HCT116 (cell line): Measurements from ENCODE around the gene EXOC6B. TPM values are rescaled to one million over a fixed set of nuclear protein-coding genes. Genes with fewer than 3 reads are reported as not detected.

ENCODE experiments used
- ATAC-seq: fragments of 200-7000 bp; cut with Tn5 transposase; 2 replicates; pipeline ENCODE4 v1.9.1; 2020; ENCODE audit warnings: mild to moderate bottlenecking, moderate library complexity
- BruUV-seq: library from RNA; stranded (reverse); fragments of 400-500 nt; replicated peaks from 2 replicates; lab custom pipeline; 2021; lab: Mats Ljungman, UMichigan
- CTCF ChIA-PET: fragments of 300-600 bp; sonication (Branson Sonifier 250); formaldehyde crosslinking; loops from one replicate; lab custom pipeline; 2021; ENCODE audit warnings: antibody characterized with exemption; lab: Charles Lee
- POLR2A ChIA-PET: fragments of 300-600, 350-600 bp; sonication (Branson Sonifier 250); formaldehyde crosslinking; loops from one replicate; lab custom pipeline; 2021; ENCODE audit warnings: antibody characterized with exemption; lab: Charles Lee
- RAD21 ChIA-PET, 2 experiments: fragments of 300-600 bp; sonication (Branson Sonifier 250); formaldehyde crosslinking; loops; one replicate each; lab custom pipeline; 2023; ENCODE audit warnings: low total read pairs in 2 of 2; ENCODE audit not compliant: uncharacterized antibody in 2 of 2, unreplicated experiment in 2 of 2, low non-redundant PET in 1 of 2; lab: Charles Lee
- DNase-seq: peaks from one replicate; pipeline ENCODE4 v3.0.0-alpha.2; 2010; ENCODE audit warnings: low read depth, low spot score
- H2AFZ ChIP-seq: fragments of 200-600 bp; shearing (Covaris generic), sonication (generic); 2 replicates; pipeline ENCODE4 v1.6.1; 2017; ENCODE audit warnings: low read depth, mixed run types, mixed read lengths, antibody characterized with exemption, low read length; ENCODE audit not compliant: poor library complexity, severe bottlenecking
- H3K27ac ChIP-seq: 2 replicates; pipeline ENCODE4 v1.5.1; 2012; ENCODE audit warnings: low read depth, low read length
- H3K27me3 ChIP-seq: fragments of 200-600 bp; sonication (generic); 2 replicates; pipeline ENCODE4 v1.6.1; 2016; ENCODE audit warnings: mixed run types, low read length, mixed read lengths; ENCODE audit not compliant: insufficient read depth
- H3K36me3 ChIP-seq, 2 experiments: fragments of 200-500 bp in 1 of 2; fragments of 200-600 bp in 1 of 2; sonication (Bioruptor generic) in 1 of 2; sonication (generic) in 1 of 2; 2 replicates each; pipeline versions ENCODE4 v1.5.1 to v1.6.1; 2014 to 2016; ENCODE audit warnings: low read length in 2 of 2, inconsistent platforms in 1 of 2, mixed read lengths in 1 of 2, mixed run types in 1 of 2; ENCODE audit not compliant: insufficient read depth in 2 of 2, control insufficient read depth in 1 of 2
- H3K4me1 ChIP-seq, 2 experiments: fragments of 200-600 bp in 1 of 2; sonication (generic) in 1 of 2; 2 replicates each; pipeline versions ENCODE4 v1.5.1 to v1.6.1; 2012 to 2017; ENCODE audit warnings: low read length in 2 of 2, inconsistent platforms in 1 of 2, mild to moderate bottlenecking in 1 of 2, mixed read lengths in 1 of 2, mixed run types in 1 of 2, moderate library complexity in 1 of 2; ENCODE audit not compliant: insufficient read depth in 2 of 2, control insufficient read depth in 1 of 2
- H3K4me2 ChIP-seq: fragments of 200-600 bp; sonication (generic); 2 replicates; pipeline ENCODE4 v1.6.1; 2017; ENCODE audit warnings: mixed run types, low read length, mixed read lengths
- H3K4me3 ChIP-seq, 2 experiments: fragments of 200-600 bp in 1 of 2; sonication (generic) in 1 of 2; replicated peaks in 1 of 2; 2 replicates each; pipeline ENCODE4 v1.5.1; 2011 to 2016; ENCODE audit warnings: low read length in 2 of 2, control low read depth in 1 of 2, low read depth in 1 of 2, mild to moderate bottlenecking in 1 of 2, mixed read lengths in 1 of 2, mixed run types in 1 of 2
- H3K79me2 ChIP-seq: fragments of 200-600 bp; sonication (generic); 2 replicates; pipeline ENCODE4 v1.6.1; 2017; ENCODE audit warnings: mild to moderate bottlenecking, mixed run types, low read length, moderate library complexity, mixed read lengths; ENCODE audit not compliant: insufficient read depth
- H3K9ac ChIP-seq: fragments of 200-600 bp; sonication (generic); 2 replicates; pipeline ENCODE4 v1.6.1; 2016; ENCODE audit warnings: low read length, mixed read lengths
- H3K9me2 ChIP-seq: fragments of 200-600 bp; sonication (generic), shearing (Covaris generic); 2 replicates; pipeline ENCODE4 v1.6.1; 2017; ENCODE audit warnings: mixed run types, mild to moderate bottlenecking, moderate library complexity; ENCODE audit not compliant: insufficient read depth
- H3K9me3 ChIP-seq, 2 experiments: fragments of 200-500 bp in 1 of 2; fragments of 200-600 bp in 1 of 2; sonication (Bioruptor generic) in 1 of 2; sonication (generic) in 1 of 2; 2 replicates each; pipeline ENCODE4 v1.6.1; 2014 to 2017; ENCODE audit warnings: low read length in 2 of 2, mixed read lengths in 2 of 2, inconsistent platforms in 1 of 2, low read depth in 1 of 2, mild to moderate bottlenecking in 1 of 2, mixed run types in 1 of 2, moderate library complexity in 1 of 2; ENCODE audit not compliant: control insufficient read depth in 1 of 2, insufficient read depth in 1 of 2
- H4K20me1 ChIP-seq: fragments of 200-600 bp; sonication (generic), shearing (Covaris generic); 2 replicates; pipeline ENCODE4 v1.6.1; 2017; ENCODE audit warnings: mixed run types, mild to moderate bottlenecking, moderate library complexity; ENCODE audit not compliant: insufficient read depth
- CBX3 ChIP-seq: IDR thresholded peaks from 2 replicates; pipeline ENCODE4 v1.6.1; 2012; ENCODE audit warnings: low read depth
- CEBPB ChIP-seq: IDR thresholded peaks from 2 replicates; pipeline ENCODE4 v1.6.1; 2012; ENCODE audit warnings: low read depth
- CTCF ChIP-seq, 3 experiments: fragments of 200-600 bp in 1 of 3; sonication (generic) in 1 of 3; IDR thresholded peaks in 2 of 3; conservative IDR thresholded peaks in 1 of 3; 2 replicates each; pipeline ENCODE4 v1.5.1; 2012 to 2017; ENCODE audit warnings: low read depth in 2 of 3, low read length in 2 of 3, antibody characterized with exemption in 1 of 3, borderline replicate concordance in 1 of 3, control low read depth in 1 of 3, mild to moderate bottlenecking in 1 of 3, mixed read lengths in 1 of 3, mixed run types in 1 of 3, moderate library complexity in 1 of 3; ENCODE audit not compliant: insufficient read depth in 1 of 3
- ELF1 ChIP-seq: IDR thresholded peaks from 2 replicates; pipeline ENCODE4 v1.6.1; 2012; ENCODE audit warnings: low read depth, borderline replicate concordance
- EZH2phosphoT487 ChIP-seq: fragments of 200-600 bp; IDR thresholded peaks from 2 replicates; pipeline ENCODE4 v1.6.1; 2018; ENCODE audit warnings: antibody characterized with exemption, borderline replicate concordance
- FOSL1 ChIP-seq: IDR thresholded peaks from 2 replicates; pipeline ENCODE4 v1.6.1; 2012; ENCODE audit warnings: low read depth
- JUND ChIP-seq: IDR thresholded peaks from 2 replicates; pipeline ENCODE4 v1.6.1; 2012
- POLR2AphosphoS5 ChIP-seq: IDR thresholded peaks from 2 replicates; pipeline ENCODE4 v1.6.1; 2011; ENCODE audit warnings: mild to moderate bottlenecking, low read depth, low read length, moderate library complexity
- RAD21 ChIP-seq: IDR thresholded peaks from 2 replicates; pipeline ENCODE4 v1.6.1; 2012; ENCODE audit warnings: low read depth, mild to moderate bottlenecking
- SIN3A ChIP-seq: IDR thresholded peaks from 2 replicates; pipeline ENCODE4 v1.6.1; 2012; ENCODE audit warnings: low read depth
- SP1 ChIP-seq: IDR thresholded peaks from 2 replicates; pipeline ENCODE4 v1.6.1; 2012; ENCODE audit warnings: low read depth
- SRF ChIP-seq: IDR thresholded peaks from 2 replicates; pipeline ENCODE4 v1.6.1; 2012; ENCODE audit warnings: low read depth
- YY1 ChIP-seq: IDR thresholded peaks from 2 replicates; pipeline ENCODE4 v1.6.1; 2011; ENCODE audit warnings: low read length, low read depth, moderate library complexity, mild to moderate bottlenecking; ENCODE audit not compliant: insufficient replicate concordance; ENCODE audit errors: extremely low read depth
- ZBTB33 ChIP-seq: IDR thresholded peaks from 2 replicates; pipeline ENCODE4 v1.6.1; 2011; ENCODE audit warnings: mild to moderate bottlenecking, low read length, moderate library complexity; ENCODE audit not compliant: insufficient replicate concordance; ENCODE audit errors: extremely low read depth
- ZFX ChIP-seq: fragments of 450-650 bp; IDR thresholded peaks from 2 replicates; pipeline ENCODE4 v1.6.1; 2017
- intact Hi-C: fragments of 100-400 bp; cut with micrococcal nuclease; formaldehyde crosslinking; loops from 2 replicates; pipeline ENCODE4 v1.10.0; 2022
- total RNA-seq: library from RNA; stranded (reverse); gene quantifications from one replicate; pipeline ENCODE4 v1.2.1, GENCODE V29; 2021; ENCODE audit not compliant: unreplicated experiment

Gene EXOC6B
- total RNA-seq, 1 experiment from 2014 or later = 25.4 TPM

GRCh38 chr2:72176281-72176680 lies 649.6 kb downstream of the EXOC6B start:
- H3K36me3 ChIP-seq = no peaks in the 10 kb centered on the region
- H3K4me1 ChIP-seq = no peaks in the 10 kb centered on the region
- no peaks in the 10 kb centered on the region for H4K20me1 ChIP-seq
- RAD21 ChIA-PET = interaction anchor here in 1 of 2 experiments (0.6 kb wide), 1 partner anchor 362 kb away, joined by 8 read pairs; no protein-coding TSS in a partner anchor
- DNase-seq = no peak
- no peaks in the 10 kb centered on the region for H3K79me2 ChIP-seq
- BruUV-seq = no TSS peak
- no peak for TF ChIP-seq SP1
- no peak for TF ChIP-seq FOSL1
- TF ChIP-seq ELF1 = no peak
- no peak for TF ChIP-seq ZBTB33
- TF ChIP-seq POLR2AphosphoS5 = no peak
- TF ChIP-seq SRF = no peak
- no peak for TF ChIP-seq EZH2phosphoT487
- no peak for TF ChIP-seq SIN3A
- TF ChIP-seq CTCF (IDR thresholded peaks at IDR 0.05 in 2 of 3, conservative IDR thresholded peaks at IDR 0.05 in 1 of 3; ENCODE audit: borderline replicate concordance in 1 of 3, insufficient read depth in 1 of 3, low read depth in 2 of 3, low read length in 2 of 3) = no peak
- TF ChIP-seq JUND = no peak
- no peak for TF ChIP-seq CEBPB
- no peak for TF ChIP-seq CBX3
- no peak for TF ChIP-seq RAD21
- TF ChIP-seq YY1 = no peak
- TF ChIP-seq ZFX = no peak
- no peak for ATAC-seq
- POLR2A ChIA-PET = no interaction called here
- H3K9ac ChIP-seq = no peak overlapping the region
- no peaks in the 10 kb centered on the region for H3K9me3 ChIP-seq
- no peak overlapping the region for H3K4me2 ChIP-seq
- H3K27ac ChIP-seq = no peak overlapping the region
- H3K27me3 ChIP-seq = no peaks in the 10 kb centered on the region
- no peak overlapping the region for H3K4me3 ChIP-seq
- intact Hi-C loops = no loop called here
- H3K9me2 ChIP-seq = no peaks in the 10 kb centered on the region
- H2AFZ ChIP-seq = no peak overlapping the region
- CTCF ChIA-PET = no interaction called here
